ENCODE measurements around the gene FBLIM1.

FBLIM1 gene

DNA sequence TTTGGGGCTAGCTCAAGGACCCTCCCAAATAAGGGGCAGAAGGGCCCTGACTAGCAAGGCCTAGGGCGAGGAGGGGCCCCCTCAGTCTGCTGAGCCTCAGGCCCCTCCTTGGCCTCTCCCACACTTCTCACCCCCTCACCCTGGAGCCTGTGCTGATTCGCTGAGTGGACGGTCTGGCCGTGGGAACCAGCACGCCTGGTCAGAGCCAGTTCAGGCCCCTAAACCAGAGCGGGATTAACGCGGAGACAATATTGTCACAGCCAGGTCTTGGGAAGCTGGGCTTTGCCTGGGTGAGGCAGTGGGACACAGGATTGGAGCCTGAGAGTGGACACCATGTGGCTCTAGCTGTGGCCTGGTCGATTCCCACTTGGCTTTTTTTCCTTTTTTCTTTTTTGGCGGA, 4.8 kb upstream of the FBLIM1 start:
- no peak for DNase-seq (ENCODE audit: low read depth)
- no peak overlapping the region for H3K4me3 ChIP-seq (ENCODE audit: control insufficient read depth, low read depth, low read length)
- TF ChIP-seq, protein P1, sequence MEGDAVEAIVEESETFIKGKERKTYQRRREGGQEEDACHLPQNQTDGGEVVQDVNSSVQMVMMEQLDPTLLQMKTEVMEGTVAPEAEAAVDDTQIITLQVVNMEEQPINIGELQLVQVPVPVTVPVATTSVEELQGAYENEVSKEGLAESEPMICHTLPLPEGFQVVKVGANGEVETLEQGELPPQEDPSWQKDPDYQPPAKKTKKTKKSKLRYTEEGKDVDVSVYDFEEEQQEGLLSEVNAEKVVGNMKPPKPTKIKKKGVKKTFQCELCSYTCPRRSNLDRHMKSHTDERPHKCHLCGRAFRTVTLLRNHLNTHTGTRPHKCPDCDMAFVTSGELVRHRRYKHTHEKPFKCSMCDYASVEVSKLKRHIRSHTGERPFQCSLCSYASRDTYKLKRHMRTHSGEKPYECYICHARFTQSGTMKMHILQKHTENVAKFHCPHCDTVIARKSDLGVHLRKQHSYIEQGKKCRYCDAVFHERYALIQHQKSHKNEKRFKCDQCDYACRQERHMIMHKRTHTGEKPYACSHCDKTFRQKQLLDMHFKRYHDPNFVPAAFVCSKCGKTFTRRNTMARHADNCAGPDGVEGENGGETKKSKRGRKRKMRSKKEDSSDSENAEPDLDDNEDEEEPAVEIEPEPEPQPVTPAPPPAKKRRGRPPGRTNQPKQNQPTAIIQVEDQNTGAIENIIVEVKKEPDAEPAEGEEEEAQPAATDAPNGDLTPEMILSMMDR (conservative IDR thresholded peaks at IDR 0.05; ENCODE audit: control insufficient read depth, insufficient read depth, low read depth, low read length) = no peak

DNA sequence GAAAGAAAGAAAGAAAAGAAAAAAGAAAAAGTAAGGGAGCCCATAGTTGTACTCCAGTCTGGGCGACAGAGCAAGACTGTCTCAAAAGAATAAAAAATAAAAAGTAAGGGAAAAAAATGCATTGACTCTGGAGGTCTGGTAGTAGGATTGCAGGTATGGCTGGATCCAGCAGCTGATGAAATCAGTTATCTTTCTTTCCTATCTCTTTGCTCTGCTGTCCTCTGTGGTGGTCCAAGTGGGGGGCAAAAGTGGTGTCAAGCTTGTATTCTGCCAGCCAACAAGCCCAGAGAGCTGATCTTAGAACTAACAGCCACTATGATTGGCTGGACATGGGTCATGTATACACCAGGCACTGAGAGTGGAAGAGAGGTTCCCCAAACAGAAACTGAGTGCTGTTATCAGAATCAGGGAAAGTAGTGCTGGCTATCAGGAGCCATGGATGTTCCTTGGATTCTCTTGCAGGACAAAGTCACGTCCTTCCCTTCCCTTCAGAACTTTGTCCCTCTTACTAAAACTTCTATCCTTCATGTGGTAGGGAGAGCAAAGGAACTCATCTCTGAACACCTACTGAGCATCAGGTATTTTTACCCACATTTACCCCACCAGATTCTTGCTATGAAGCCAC, 3.5 kb upstream of the FBLIM1 start:
- H3K4me3 ChIP-seq (ENCODE audit: control insufficient read depth, low read depth, low read length) = no peak overlapping the region
- DNase-seq (ENCODE audit: low read depth) = no peak
- TF ChIP-seq, protein P1 (conservative IDR thresholded peaks at IDR 0.05; ENCODE audit: control insufficient read depth, insufficient read depth, low read depth, low read length) = no peak

DNA sequence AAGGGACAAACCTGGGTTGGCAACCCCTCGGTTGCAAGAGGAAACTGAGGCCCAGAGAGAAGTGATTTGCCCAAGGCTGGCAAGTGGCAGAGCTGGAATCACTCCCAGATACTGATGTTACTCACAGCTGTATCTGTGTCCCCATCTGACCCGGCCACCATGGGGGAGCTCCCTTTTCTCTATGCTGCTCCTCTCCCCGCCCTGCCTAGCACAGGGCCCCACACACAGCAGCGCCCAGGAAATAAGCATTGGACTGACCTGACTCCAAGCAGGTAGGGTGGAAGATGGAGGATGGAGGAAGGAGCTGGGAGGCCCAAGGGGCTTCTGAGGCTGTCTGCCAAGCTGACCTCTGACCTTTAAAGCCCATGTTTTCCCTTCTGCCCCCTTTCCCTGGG, 3.0 kb upstream of the FBLIM1 start:
- no peak overlapping the region for H3K4me3 ChIP-seq (ENCODE audit: control insufficient read depth, low read depth, low read length)
- TF ChIP-seq, protein P1 (conservative IDR thresholded peaks at IDR 0.05; ENCODE audit: control insufficient read depth, insufficient read depth, low read depth, low read length) = no peak
- no peak for DNase-seq (ENCODE audit: low read depth)

DNA sequence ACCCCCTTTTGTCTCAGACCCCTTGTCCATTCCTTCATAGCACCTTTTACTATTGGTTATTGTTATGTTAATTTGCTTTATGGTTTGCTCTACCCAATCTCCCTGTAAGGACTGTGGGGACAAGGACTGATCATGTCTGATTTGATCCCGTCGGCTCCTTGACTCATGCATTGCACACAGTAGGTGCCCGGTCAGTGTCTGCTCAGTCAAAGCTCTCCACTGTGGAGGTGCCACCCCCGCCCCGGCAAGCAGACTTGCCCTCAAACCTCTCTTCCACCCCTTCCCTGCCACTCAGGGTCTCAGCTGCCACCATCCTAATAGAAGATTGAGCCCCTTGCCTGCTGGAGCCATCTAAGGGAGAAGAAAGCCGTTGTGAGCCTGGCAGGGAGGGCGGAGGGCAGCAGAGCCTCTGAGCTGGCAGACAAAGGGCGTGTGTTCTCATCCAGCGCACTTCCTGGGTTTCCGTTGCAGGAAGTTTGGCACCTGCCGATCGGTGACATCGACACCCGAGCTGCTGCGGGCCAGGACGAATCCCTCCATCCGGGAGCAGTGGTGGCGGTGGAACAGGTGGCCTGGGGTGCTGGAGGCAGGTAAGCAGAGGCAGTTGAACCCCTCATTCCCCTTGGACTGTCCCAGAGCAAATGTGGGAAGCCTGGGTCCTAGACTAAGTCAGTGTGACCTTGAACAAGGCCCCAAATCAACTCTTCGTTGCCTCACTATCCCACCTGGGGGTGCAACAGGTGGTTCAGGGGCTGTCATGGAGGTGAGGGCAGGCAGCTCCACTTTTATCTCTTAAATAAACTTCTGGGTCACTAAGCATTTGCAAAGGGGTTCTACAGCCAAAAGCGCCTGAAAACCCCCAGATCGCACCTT, 2.2 kb upstream of the FBLIM1 start:
- no peak overlapping the region for H3K4me3 ChIP-seq (ENCODE audit: control insufficient read depth, low read depth, low read length)
- DNase-seq (ENCODE audit: low read depth) = no peak
- TF ChIP-seq, protein P1 (conservative IDR thresholded peaks at IDR 0.05; ENCODE audit: control insufficient read depth, insufficient read depth, low read depth, low read length) = no peak

DNA sequence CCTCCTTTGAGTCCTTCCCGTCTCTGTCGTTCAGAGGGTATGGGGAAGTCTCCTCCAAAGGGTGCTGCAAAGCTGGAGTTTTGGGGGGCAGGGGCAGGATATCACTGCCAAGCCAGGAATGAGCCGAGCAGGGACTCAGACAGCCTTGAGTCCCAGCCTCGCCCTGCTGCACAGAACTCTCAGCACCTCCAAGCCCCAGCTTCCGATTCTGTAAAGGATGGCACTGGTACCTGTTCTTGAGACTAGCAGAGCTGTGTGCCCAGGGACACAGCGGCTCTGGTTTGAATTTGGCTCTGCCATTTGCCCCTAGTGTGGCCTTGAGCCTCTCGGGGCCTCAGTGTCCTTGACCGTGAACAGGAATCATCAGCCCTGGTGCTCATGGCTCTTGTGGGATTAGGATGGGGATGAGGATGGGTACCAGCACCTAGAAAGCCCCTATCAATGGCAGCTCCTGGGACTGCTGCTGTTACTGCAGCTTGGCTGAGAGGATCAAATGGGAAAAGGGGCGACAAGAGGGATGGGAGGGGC, 1.5 kb upstream of the FBLIM1 start:
- no peak overlapping the region for H3K4me3 ChIP-seq (ENCODE audit: control insufficient read depth, low read depth, low read length)
- TF ChIP-seq, protein P1 (conservative IDR thresholded peaks at IDR 0.05; ENCODE audit: control insufficient read depth, insufficient read depth, low read depth, low read length) = no peak
- DNase-seq (ENCODE audit: low read depth) = no peak

DNA sequence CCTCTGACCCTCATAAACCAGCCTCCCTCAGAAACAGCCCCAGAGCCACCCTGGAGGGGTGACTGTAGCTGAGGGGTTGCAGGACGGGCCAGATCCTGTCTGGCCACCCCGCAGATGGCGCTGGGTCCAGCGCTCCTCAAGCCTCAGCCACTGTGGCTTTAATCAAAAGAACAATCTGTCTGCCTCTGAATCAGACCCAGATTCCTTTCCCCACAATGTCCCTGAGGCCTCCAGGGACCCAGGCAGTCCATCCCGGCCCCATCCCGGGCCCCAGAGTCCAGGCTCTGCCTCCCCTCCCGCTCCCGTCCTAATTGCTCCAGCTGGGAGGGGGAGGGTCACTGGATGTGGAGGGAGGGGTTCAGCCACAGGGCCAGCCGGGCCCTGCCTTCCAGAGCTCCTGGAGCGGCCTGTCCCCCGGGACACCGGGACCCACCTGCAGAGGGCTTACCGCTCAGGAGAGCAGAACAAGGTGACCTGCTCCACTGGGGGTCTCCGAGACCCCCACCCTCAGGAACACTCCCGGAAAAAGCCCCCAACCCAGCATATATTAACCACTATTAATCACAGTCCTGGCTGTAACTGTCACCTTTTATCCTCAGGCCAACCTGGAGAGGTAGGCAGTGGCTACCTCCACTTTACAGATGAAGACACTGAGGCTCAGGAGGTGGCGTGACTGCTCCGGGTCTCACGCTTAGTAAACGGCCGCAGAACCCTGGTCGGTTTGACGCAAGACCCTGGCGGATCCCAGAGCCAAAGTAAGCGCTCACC, 836 bp upstream of the FBLIM1 start:
- no peak overlapping the region for H3K4me3 ChIP-seq (ENCODE audit: control insufficient read depth, low read depth, low read length)
- no peak for DNase-seq (ENCODE audit: low read depth)
- TF ChIP-seq, protein P1 (conservative IDR thresholded peaks at IDR 0.05; ENCODE audit: control insufficient read depth, insufficient read depth, low read depth, low read length) = no peak

Data from fibroblast of mammary gland (primary cell).